CD8-positive, alpha-beta memory T cell (primary cell): ENCODE measurements around the gene DNAAF3. TPM values are rescaled to one million over a fixed set of nuclear protein-coding genes. Genes with fewer than 3 reads are reported as not detected.
"Not testable (repeated sequence)": the region's sequence is repeated elsewhere in the genome, so short reads cannot be mapped to it uniquely, and the experiment has no call there.

Experiments
- CTCF ChIA-PET: fragments of 350-600 bp; sonication (Branson Sonifier 250); formaldehyde crosslinking; loops from one replicate; lab custom pipeline; 2021; ENCODE audit warnings: antibody characterized with exemption; lab: Charles Lee
- POLR2A ChIA-PET: fragments of 350-600 bp; sonication (Branson Sonifier 250); formaldehyde crosslinking; loops from one replicate; lab custom pipeline; 2021; ENCODE audit warnings: antibody characterized with exemption; lab: Charles Lee
- DNase-seq, 5 donors: peaks; one replicate each; pipeline versions ENCODE4 v3.0.0 to v3.0.0-alpha.2; 2020 to 2022; ENCODE audit warnings: mixed read lengths in 1 of 5
- H3K27ac ChIP-seq: one replicate; pipeline ENCODE4 v1.7.0; 2013; ENCODE audit warnings: low read depth, mild to moderate bottlenecking, low read length, moderate library complexity
- H3K27me3 ChIP-seq: 2 replicates; pipeline ENCODE4 v1.7.0; 2013; ENCODE audit warnings: low read length, mild to moderate bottlenecking; ENCODE audit not compliant: insufficient read depth, poor library complexity, severe bottlenecking
- H3K36me3 ChIP-seq: 2 replicates; pipeline ENCODE4 v1.7.0; 2013; ENCODE audit warnings: mild to moderate bottlenecking, low read length, moderate library complexity; ENCODE audit not compliant: insufficient read depth
- H3K4me1 ChIP-seq: 2 replicates; pipeline ENCODE4 v1.7.0; 2013; ENCODE audit warnings: mild to moderate bottlenecking, low read length, moderate library complexity; ENCODE audit not compliant: insufficient read depth
- H3K4me3 ChIP-seq: 2 replicates; pipeline ENCODE4 v1.7.0; 2013; ENCODE audit warnings: mild to moderate bottlenecking, low read length
- H3K9me3 ChIP-seq: 2 replicates; pipeline ENCODE4 v1.7.0; 2013; ENCODE audit warnings: mild to moderate bottlenecking, low read length
- H3K27ac Mint-ChIP-seq, 8 donors: one replicate each; pipeline ENCODE4 v1.8.0; 2020 to 2021; ENCODE audit warnings: mixed read lengths in 8 of 8, mild to moderate bottlenecking in 6 of 8, inconsistent platforms in 3 of 8, moderate library complexity in 3 of 8
- H3K27me3 Mint-ChIP-seq, 2 donors: one replicate each; pipeline ENCODE4 v1.8.0; 2020 to 2021; ENCODE audit warnings: mixed read lengths in 2 of 2, mild to moderate bottlenecking in 1 of 2, moderate library complexity in 1 of 2
- H3K36me3 Mint-ChIP-seq, 3 donors: one replicate each; pipeline ENCODE4 v1.8.0; 2020 to 2021; ENCODE audit warnings: mixed read lengths in 3 of 3, inconsistent platforms in 1 of 3, mild to moderate bottlenecking in 1 of 3
- H3K4me1 Mint-ChIP-seq, 3 donors: one replicate each; pipeline ENCODE4 v1.8.0; 2020 to 2021; ENCODE audit warnings: mixed read lengths in 3 of 3, inconsistent platforms in 1 of 3, mild to moderate bottlenecking in 1 of 3
- H3K4me3 Mint-ChIP-seq, 7 donors: one replicate each; pipeline ENCODE4 v1.8.0; 2020 to 2021; ENCODE audit warnings: mixed read lengths in 7 of 7, mild to moderate bottlenecking in 6 of 7, moderate library complexity in 4 of 7, inconsistent platforms in 2 of 7
- H3K9me3 Mint-ChIP-seq, 5 donors: one replicate each; pipeline ENCODE4 v1.8.0; 2020 to 2022; ENCODE audit warnings: mixed read lengths in 5 of 5, mild to moderate bottlenecking in 3 of 5, moderate library complexity in 2 of 5, inconsistent platforms in 1 of 5
- polyA plus RNA-seq: library from polyadenylated mRNA; unstranded; fragments of 300-500 nt; fragmentation: Illumina TruSeq; gene quantifications from one replicate; pipeline ENCODE4 v1.2.3, GENCODE V29; 2021
- total RNA-seq, 2 experiments: library from RNA; stranded (reverse); gene quantifications; one replicate each; pipeline ENCODE4 v1.2.3, GENCODE V29; 2021

DNAAF3 gene
- total RNA-seq, result under 1 TPM in 1 of 2 experiments, not detected in 1; 0.27 TPM
- not detected for polyA plus RNA-seq

DNA sequence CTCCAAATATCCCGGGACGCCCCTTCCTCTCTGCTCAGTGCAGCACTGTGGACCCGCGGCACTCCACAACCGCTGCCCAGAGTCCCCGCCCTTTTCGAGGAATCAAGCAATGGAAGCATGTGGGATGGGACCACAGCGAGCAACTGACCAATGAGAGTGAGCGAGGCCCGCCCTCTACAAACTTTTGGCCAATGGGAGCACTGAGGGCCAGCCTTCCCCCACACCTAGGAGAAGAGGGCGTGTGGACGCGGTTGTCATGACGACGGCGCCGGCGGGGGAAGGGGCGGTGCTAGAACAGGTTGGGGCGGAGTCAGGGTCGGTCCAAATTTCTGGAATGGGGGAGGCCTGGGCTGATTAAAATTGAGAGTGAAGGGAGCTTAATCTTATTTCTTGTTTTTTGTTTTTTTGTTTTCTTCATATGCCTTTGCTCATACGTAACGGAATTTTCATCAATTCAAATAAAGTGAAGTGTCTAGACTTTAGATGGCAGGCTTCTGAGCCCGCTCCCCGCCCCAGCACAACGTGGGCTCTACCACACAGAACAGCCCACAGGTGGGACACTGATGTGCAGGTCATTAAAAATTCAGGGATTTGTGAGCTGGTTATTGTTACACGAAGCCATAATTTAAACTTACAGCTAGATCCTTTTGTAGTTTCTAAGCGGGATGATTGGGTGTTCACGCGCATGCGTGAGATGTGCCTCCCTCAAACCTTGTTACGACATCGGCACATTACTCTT is at the start of gene DNAAF3:
TSS of gene DNAAF3 (minus strand) at position 84 of the 739 bp plus-strand sequence. CDS start 200 bp downstream, outside the sequence.
- H3K36me3 Mint-ChIP-seq, result peaks cover 0 to 5% (median 0%) of the 10 kb centered on the region in 3 donors
- CTCF ChIA-PET, result no interaction called here
- Histone ChIP-seq H3K4me1 (peaks cover 20% of the 10 kb centered on the region), H3K27me3 (peaks cover 40% of the 10 kb centered on the region), H3K4me3 (peak within 1 kb of the TSS; percentile 26), H3K36me3 (no peaks in the 10 kb centered on the region), H3K9me3 (no peaks in the 10 kb centered on the region), H3K27ac (peak within 1 kb of the TSS; percentile 45)
- H3K4me3 Mint-ChIP-seq, result peak within 1 kb of the TSS; percentile 18 to 75 (median 55)
- H3K27ac Mint-ChIP-seq, result peak within 1 kb of the TSS in 6 of 8 donors; percentile 1 to 76 (median 40)
- DNase-seq, result peak; percentile 20 to 69 (median 42)
- POLR2A ChIA-PET, result interaction anchor here (0.6 kb wide), 1 partner anchor 41 kb away, joined by 3 read pairs; no protein-coding TSS in a partner anchor
- H3K4me1 Mint-ChIP-seq, result peaks cover 12 to 17% (median 12%) of the 10 kb centered on the region in 3 donors
- H3K27me3 Mint-ChIP-seq, result peaks cover 66 to 71% of the 10 kb centered on the region in 2 donors
- H3K9me3 Mint-ChIP-seq, result peaks cover 0 to 6% (median 3%) of the 10 kb centered on the region in 5 donors

- DNase-seq, result no peak
- H3K27me3 ChIP-seq, result no peaks in the 10 kb centered on the region
- no peak overlapping the region for H3K4me3 ChIP-seq
- Mint-ChIP-seq H3K4me1 (peaks cover 6 to 15% (median 12%) of the 10 kb centered on the region in 3 donors), H3K27ac (no peak overlapping the region), H3K36me3 (peaks cover 0 to 6% (median 0%) of the 10 kb centered on the region in 3 donors), H3K9me3 (peaks cover 7 to 16% (median 13%) of the 10 kb centered on the region in 5 donors), H3K27me3 (peaks cover 26 to 29% of the 10 kb centered on the region in 2 donors), H3K4me3 (no peak overlapping the region)
- ChIA-PET CTCF (no interaction called here), POLR2A (no interaction called here)
- no peaks in the 10 kb centered on the region for H3K36me3 ChIP-seq
- H3K4me1 ChIP-seq, result peaks cover 12% of the 10 kb centered on the region
- H3K27ac ChIP-seq, result no peak overlapping the region
- H3K9me3 ChIP-seq, result no peaks in the 10 kb centered on the region
Measured at GRCh38 chr19:55213547-55213946, 47.1 kb upstream of the DNAAF3 start.

DNA sequence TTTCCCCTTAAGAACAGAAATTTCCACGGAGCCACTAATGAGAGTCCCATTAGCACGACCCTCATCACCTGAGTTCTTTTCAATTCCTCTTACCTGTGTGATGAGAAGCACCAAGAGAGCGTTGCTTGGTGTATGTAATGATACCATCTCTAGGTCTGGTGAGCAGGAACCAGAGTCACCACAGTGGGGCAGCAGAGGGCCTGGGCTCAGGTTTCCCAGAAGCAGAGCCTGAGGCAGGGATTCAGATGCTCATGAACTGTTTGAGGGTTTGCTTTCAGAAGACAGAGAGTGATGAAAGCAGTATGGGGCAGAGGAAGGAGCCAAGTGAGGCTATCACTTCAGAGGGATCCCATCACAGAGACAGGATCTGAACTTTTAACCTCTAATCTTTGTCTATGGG is 46.0 kb upstream of the DNAAF3 start:
- DNase-seq, result peak in 1 of 5 donors; percentile 5
- peaks cover 6 to 12% (median 12%) of the 10 kb centered on the region in 3 donors for H3K4me1 Mint-ChIP-seq
- Histone ChIP-seq H3K4me3 (no peak overlapping the region), H3K27ac (no peak overlapping the region), H3K36me3 (no peaks in the 10 kb centered on the region), H3K27me3 (no peaks in the 10 kb centered on the region), H3K9me3 (no peaks in the 10 kb centered on the region), H3K4me1 (peaks cover 12% of the 10 kb centered on the region)
- no peak overlapping the region for H3K27ac Mint-ChIP-seq
- peak overlapping the region in 1 of 7 donors; percentile 8 for H3K4me3 Mint-ChIP-seq
- H3K9me3 Mint-ChIP-seq, result peaks cover 7 to 16% (median 13%) of the 10 kb centered on the region in 5 donors
- H3K27me3 Mint-ChIP-seq, result peaks cover 26 to 29% of the 10 kb centered on the region in 2 donors
- CTCF ChIA-PET, result no interaction called here
- H3K36me3 Mint-ChIP-seq, result peaks cover 0 to 6% (median 0%) of the 10 kb centered on the region in 3 donors
- POLR2A ChIA-PET, result no interaction called here

GRCh38 chr19:55209693-55210472 is 43.5 kb upstream of the DNAAF3 start:
- H3K9me3 Mint-ChIP-seq, result peaks cover 6 to 12% (median 8%) of the 10 kb centered on the region in 5 donors
- ChIA-PET CTCF (no interaction called here), POLR2A (no interaction called here)
- Histone ChIP-seq H3K4me3 (no peak overlapping the region), H3K4me1 (no peaks in the 10 kb centered on the region), H3K36me3 (no peaks in the 10 kb centered on the region), H3K27ac (peak overlapping the region; percentile 43), H3K9me3 (no peaks in the 10 kb centered on the region), H3K27me3 (peaks cover 5% of the 10 kb centered on the region)
- no peak for DNase-seq
- H3K27ac Mint-ChIP-seq, result peak overlapping the region in 1 of 8 donors; percentile 43
- peaks cover 36 to 39% of the 10 kb centered on the region in 2 donors for H3K27me3 Mint-ChIP-seq
- peaks cover 0 to 6% (median 0%) of the 10 kb centered on the region in 3 donors for H3K36me3 Mint-ChIP-seq
- peaks cover 0 to 3% (median 0%) of the 10 kb centered on the region in 3 donors for H3K4me1 Mint-ChIP-seq
- no peak overlapping the region for H3K4me3 Mint-ChIP-seq

GRCh38 chr19:55208880-55209692 is 42.7 kb upstream of the DNAAF3 start, which contains the start of gene PTPRH:
Gene PTPRH, minus strand, starts transcription at chr19:55209501. Its CDS starts 68 bp downstream, at chr19:55209433.
- H3K27ac Mint-ChIP-seq, result peak within 1 kb of the TSS in 1 of 8 donors; percentile 70

DNA sequence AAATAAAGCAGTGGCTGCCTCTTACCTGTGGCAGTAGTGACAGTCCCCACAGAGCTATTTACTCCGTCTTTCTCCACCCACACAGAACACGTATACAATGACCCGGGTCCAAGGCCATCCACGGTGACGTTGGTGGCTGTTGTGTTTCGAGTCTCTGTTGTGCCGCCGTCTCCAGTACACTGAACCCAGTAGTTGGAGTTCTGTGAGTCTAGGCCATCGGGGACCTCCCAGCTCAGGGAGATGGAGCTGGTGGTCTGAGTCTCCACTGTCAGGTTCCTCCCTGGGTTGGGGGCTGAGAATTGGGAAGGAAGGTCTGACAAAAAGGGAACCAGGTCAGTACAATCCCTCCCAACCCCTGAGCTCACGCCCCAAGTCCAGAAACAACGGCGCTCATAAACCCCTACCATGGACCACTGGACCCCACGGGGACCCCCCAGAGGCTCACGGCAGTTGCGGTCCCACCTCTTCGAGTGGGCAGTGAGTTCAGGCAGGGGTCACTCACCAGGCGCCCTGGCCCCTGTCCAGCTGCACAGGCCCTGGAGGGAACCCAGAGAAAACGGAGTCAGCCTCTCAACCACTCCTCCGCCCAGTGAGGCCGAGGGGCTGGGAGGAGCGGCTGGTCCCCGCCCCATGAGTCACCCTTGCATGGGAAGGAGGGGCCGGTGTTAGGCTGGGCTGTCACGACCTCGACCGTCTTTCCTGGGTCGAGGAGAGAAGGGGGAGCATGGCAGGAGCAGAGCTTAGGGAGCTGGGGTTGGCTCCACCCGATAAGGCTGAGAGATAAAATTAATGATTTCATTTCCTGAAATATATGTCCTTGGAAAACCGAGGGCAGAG is 40.5 kb upstream of the DNAAF3 start:
- peak overlapping the region in 2 of 8 donors; percentile 66 to 72 for H3K27ac Mint-ChIP-seq
- POLR2A ChIA-PET, result no interaction called here

More at GRCh38 chr19:55208880-55209692, 42.7 kb upstream of the DNAAF3 start, which contains the start of gene PTPRH:
- Mint-ChIP-seq H3K9me3 (peaks cover 5 to 12% (median 7%) of the 10 kb centered on the region in 5 donors), H3K36me3 (peaks cover 0 to 6% (median 0%) of the 10 kb centered on the region in 3 donors), H3K27me3 (peaks cover 43 to 44% of the 10 kb centered on the region in 2 donors), H3K4me1 (peaks cover 0 to 3% (median 0%) of the 10 kb centered on the region in 3 donors), H3K4me3 (no peak within 1 kb of the TSS)
- ChIA-PET POLR2A (no interaction called here), CTCF (no interaction called here)
- no peaks in the 10 kb centered on the region for H3K36me3 ChIP-seq
- no peaks in the 10 kb centered on the region for H3K9me3 ChIP-seq
- DNase-seq, result no peak
- H3K27ac ChIP-seq, result peak within 1 kb of the TSS; percentile 43
- no peak within 1 kb of the TSS for H3K4me3 ChIP-seq
- no peaks in the 10 kb centered on the region for H3K4me1 ChIP-seq
- peaks cover 5% of the 10 kb centered on the region for H3K27me3 ChIP-seq

DNA sequence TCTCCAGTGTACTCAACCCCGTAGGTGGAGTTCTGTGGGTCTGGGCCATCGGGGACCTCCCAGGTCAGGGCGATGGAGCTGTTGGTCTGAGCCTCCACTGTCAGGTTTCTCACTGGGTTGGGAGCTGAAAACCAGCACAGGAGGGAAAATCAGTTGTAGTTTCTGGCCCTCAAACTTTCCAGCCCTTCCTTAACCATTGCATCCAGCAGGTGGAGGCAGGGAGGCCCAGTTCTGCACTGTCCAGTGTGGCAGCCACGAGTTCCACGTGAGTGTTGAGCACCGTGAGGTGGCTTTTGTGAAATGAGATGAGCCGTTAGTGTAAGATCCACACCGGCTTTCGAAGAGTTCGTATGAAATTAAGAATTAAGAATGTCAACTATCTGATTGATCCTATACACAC is 35.8 kb upstream of the DNAAF3 start:
- H3K4me3 ChIP-seq, DNase-seq, H3K36me3 ChIP-seq, CTCF ChIA-PET, H3K9me3 ChIP-seq, H3K4me3 Mint-ChIP-seq, H3K4me1 ChIP-seq, H3K27ac Mint-ChIP-seq, H3K4me1 Mint-ChIP-seq, H3K36me3 Mint-ChIP-seq, H3K27ac ChIP-seq, H3K9me3 Mint-ChIP-seq, H3K27me3 ChIP-seq, POLR2A ChIA-PET: not testable (repeated sequence)
- H3K27me3 Mint-ChIP-seq, result peaks cover 41 to 65% of the 10 kb centered on the region in 2 donors

More for the DNA sequence above, 40.5 kb upstream of the DNAAF3 start:
- Mint-ChIP-seq H3K9me3 (no peaks in the 10 kb centered on the region), H3K36me3 (no peaks in the 10 kb centered on the region), H3K4me3 (no peak overlapping the region), H3K4me1 (no peaks in the 10 kb centered on the region), H3K27me3 (peaks cover 40 to 47% of the 10 kb centered on the region in 2 donors)
- H3K9me3 ChIP-seq, result no peaks in the 10 kb centered on the region
- H3K27me3 ChIP-seq, result peaks cover 5% of the 10 kb centered on the region
- no peak overlapping the region for H3K4me3 ChIP-seq
- H3K27ac ChIP-seq, result peak overlapping the region; percentile 79
- no peak for DNase-seq
- H3K4me1 ChIP-seq, result no peaks in the 10 kb centered on the region
- H3K36me3 ChIP-seq, result no peaks in the 10 kb centered on the region
- CTCF ChIA-PET, result interaction anchor here (0.7 kb wide), 1 partner anchor 9 kb away, joined by 3 read pairs; no protein-coding TSS in a partner anchor
